Trophoblast cell (in vitro differentiated cells and primary cell): Measurements from ENCODE around the gene MUC12.
"Not testable (repeated sequence)": the region's sequence is repeated elsewhere in the genome, so short reads cannot be mapped to it uniquely, and the experiment has no call there.

Experiments
- DNase-seq, 2 donors: peaks; one replicate each; pipeline ENCODE4 v3.0.0-alpha.2; 2016
- H2AFZ ChIP-seq: 2 replicates; pipeline ENCODE4 v1.6.1; 2013; ENCODE audit warnings: low read length, moderate library complexity, mild to moderate bottlenecking; ENCODE audit not compliant: insufficient read depth, poor library complexity
- H2AK5ac ChIP-seq: 2 replicates; pipeline ENCODE4 v1.6.1; 2013; ENCODE audit warnings: mild to moderate bottlenecking, low read length
- H2BK120ac ChIP-seq: 2 replicates; pipeline ENCODE4 v1.6.1; 2013; ENCODE audit warnings: low read length, mild to moderate bottlenecking, moderate library complexity; ENCODE audit not compliant: insufficient read depth, poor library complexity
- H2BK12ac ChIP-seq: 2 replicates; pipeline ENCODE4 v1.6.1; 2013; ENCODE audit warnings: mild to moderate bottlenecking, low read length, moderate library complexity
- H2BK5ac ChIP-seq: 2 replicates; pipeline ENCODE4 v1.6.1; 2013; ENCODE audit warnings: low read length, low read depth, moderate library complexity, mild to moderate bottlenecking; ENCODE audit not compliant: poor library complexity
- H3K14ac ChIP-seq: 2 replicates; pipeline ENCODE4 v1.6.1; 2013; ENCODE audit warnings: mild to moderate bottlenecking, low read length
- H3K18ac ChIP-seq: 2 replicates; pipeline ENCODE4 v1.6.1; 2013; ENCODE audit warnings: mild to moderate bottlenecking, low read length
- H3K23ac ChIP-seq: 2 replicates; pipeline ENCODE4 v1.6.1; 2013; ENCODE audit warnings: low read length
- H3K27ac ChIP-seq: 2 replicates; pipeline ENCODE4 v1.5.1; 2013; ENCODE audit warnings: low read depth, mild to moderate bottlenecking, inconsistent platforms, low read length, moderate library complexity
- H3K27me3 ChIP-seq: 2 replicates; pipeline ENCODE4 v1.6.1; 2013; ENCODE audit warnings: inconsistent platforms, mild to moderate bottlenecking, low read length, moderate library complexity; ENCODE audit not compliant: insufficient read depth
- H3K36me3 ChIP-seq, 2 experiments: 1 replicate in 1 of 2; 2 replicates in 1 of 2; pipeline ENCODE4 v1.6.1; 2013; ENCODE audit warnings: low read length in 2 of 2, mild to moderate bottlenecking in 2 of 2, moderate library complexity in 1 of 2; ENCODE audit not compliant: insufficient read depth in 2 of 2, control insufficient read depth in 1 of 2
- H3K4ac ChIP-seq: 2 replicates; pipeline ENCODE4 v1.6.1; 2013; ENCODE audit warnings: low read depth, mild to moderate bottlenecking, low read length, moderate library complexity
- H3K4me1 ChIP-seq, 2 experiments: 1 replicate in 1 of 2; 2 replicates in 1 of 2; pipeline ENCODE4 v1.6.1; 2013; ENCODE audit warnings: low read length in 2 of 2, mild to moderate bottlenecking in 2 of 2, moderate library complexity in 1 of 2; ENCODE audit not compliant: insufficient read depth in 2 of 2, control insufficient read depth in 1 of 2
- H3K4me2 ChIP-seq: 2 replicates; pipeline ENCODE4 v1.6.1; 2013; ENCODE audit warnings: inconsistent platforms, mild to moderate bottlenecking, low read length, moderate library complexity
- H3K4me3 ChIP-seq: 2 replicates; pipeline ENCODE4 v1.5.1; 2013; ENCODE audit warnings: mild to moderate bottlenecking, low read depth, low read length, inconsistent platforms
- H3K79me1 ChIP-seq: one replicate; pipeline ENCODE4 v1.6.1; 2013; ENCODE audit warnings: low read length
- H3K79me2 ChIP-seq: 2 replicates; pipeline ENCODE4 v1.6.1; 2013; ENCODE audit warnings: low read length, mild to moderate bottlenecking; ENCODE audit not compliant: control insufficient read depth, insufficient read depth, poor library complexity
- H3K9ac ChIP-seq: 2 replicates; pipeline ENCODE4 v1.6.1; 2013; ENCODE audit warnings: mild to moderate bottlenecking, low read length
- H3K9me3 ChIP-seq: 2 replicates; pipeline ENCODE4 v1.6.1; 2013; ENCODE audit warnings: low read depth, mild to moderate bottlenecking, control low read depth, inconsistent platforms, low read length; ENCODE audit not compliant: insufficient read depth
- H4K12ac ChIP-seq: 2 replicates; pipeline ENCODE4 v1.6.1; 2013; ENCODE audit warnings: low read depth, mild to moderate bottlenecking, low read length, moderate library complexity
- H4K8ac ChIP-seq: 2 replicates; pipeline ENCODE4 v1.6.1; 2013; ENCODE audit warnings: low read depth, mild to moderate bottlenecking, low read length, moderate library complexity
- H4K91ac ChIP-seq: one replicate; pipeline ENCODE4 v1.6.1; 2013; ENCODE audit warnings: low read depth, mild to moderate bottlenecking, low read length, moderate library complexity
- WGBS: extraction: QIAGEN DNeasy Blood & Tissue Kit; methylation state at CpG from one replicate; pipeline ENCODE4 v1.1.7; 2013; ENCODE audit warnings: missing lambda C conversion rate; ENCODE audit not compliant: insufficient read length, insufficient coverage; ENCODE audit errors: extremely low coverage; 5-methylcytosine and 5-hydroxymethylcytosine counted together

MUC12 gene

DNA sequence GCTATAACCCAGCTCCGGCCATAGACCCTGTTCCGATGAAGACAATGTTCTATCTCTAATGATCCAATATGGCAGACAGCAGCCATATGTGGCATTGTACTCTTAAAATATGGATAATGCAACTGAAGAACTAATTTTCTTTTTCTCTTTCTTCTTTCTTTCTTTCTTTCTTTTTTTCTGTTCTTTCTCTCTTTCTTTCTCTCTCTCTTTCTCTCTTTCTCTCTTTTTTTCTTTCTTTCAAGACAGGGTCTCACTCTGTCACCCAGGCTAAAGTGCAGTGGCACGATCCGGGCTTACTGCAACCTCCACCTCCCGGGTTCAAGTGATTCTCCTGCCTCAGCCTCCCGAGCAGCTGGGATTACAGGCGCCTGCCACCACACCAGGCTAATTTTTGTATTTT is 33.2 kb upstream of the MUC12 start:
- H3K14ac ChIP-seq, H2BK5ac ChIP-seq, H3K4me2 ChIP-seq, H2AFZ ChIP-seq, H3K36me3 ChIP-seq, H3K18ac ChIP-seq, H3K9ac ChIP-seq, H3K27me3 ChIP-seq, H3K79me2 ChIP-seq, H2AK5ac ChIP-seq, H4K91ac ChIP-seq, H3K27ac ChIP-seq, H2BK12ac ChIP-seq, H3K23ac ChIP-seq, H3K4me1 ChIP-seq, H4K8ac ChIP-seq, H2BK120ac ChIP-seq, DNase-seq, H3K79me1 ChIP-seq, H4K12ac ChIP-seq, H3K4me3 ChIP-seq, H3K9me3 ChIP-seq, H3K4ac ChIP-seq: not testable (repeated sequence)
- no CpG with 5 or more reads among the region's 7 CpGs for WGBS

GRCh38 chr7:100942045-100942774 is 27.2 kb upstream of the MUC12 start:
- Histone ChIP-seq H4K91ac (no peak overlapping the region), H3K4me2 (no peak overlapping the region), H3K79me1 (no peaks in the 10 kb centered on the region), H2BK12ac (no peak overlapping the region), H3K4ac (no peak overlapping the region), H4K12ac (no peak overlapping the region), H3K23ac (no peak overlapping the region), H3K18ac (no peak overlapping the region), H2AFZ (no peak overlapping the region), H3K4me3 (no peak overlapping the region), H3K27ac (no peak overlapping the region), H3K9ac (no peak overlapping the region), H2BK5ac (no peak overlapping the region), H2AK5ac (no peak overlapping the region), H4K8ac (no peak overlapping the region), H3K27me3 (no peaks in the 10 kb centered on the region), H3K36me3 (no peaks in the 10 kb centered on the region), H3K9me3 (no peaks in the 10 kb centered on the region), H3K4me1 (no peaks in the 10 kb centered on the region), H2BK120ac (no peak overlapping the region), H3K79me2 (no peaks in the 10 kb centered on the region), H3K14ac (no peak overlapping the region)
- no peak for DNase-seq
- WGBS, result no CpG with 5 or more reads among the region's 9 CpGs

DNA sequence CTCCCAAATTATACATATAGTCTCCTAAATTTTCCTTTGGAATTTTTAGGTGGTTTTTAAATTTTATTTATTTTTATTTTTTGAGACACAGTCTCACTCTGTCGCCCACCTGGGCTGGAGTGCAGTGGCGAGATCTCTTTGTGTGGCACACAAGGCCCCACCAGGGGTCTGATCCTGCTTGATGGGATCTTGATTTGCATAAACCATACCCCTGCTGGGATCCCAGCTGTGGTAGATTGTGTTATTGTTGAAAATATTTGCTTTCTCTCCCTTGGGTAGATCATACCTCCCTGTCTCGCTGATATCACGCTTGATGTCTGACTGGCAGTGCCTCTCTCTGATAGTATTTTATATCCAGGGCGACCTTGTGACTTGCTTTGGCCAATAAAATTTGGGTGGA is 25.7 kb upstream of the MUC12 start:
- no peak overlapping the region for H2AK5ac ChIP-seq
- no peak overlapping the region for H3K23ac ChIP-seq
- no peak overlapping the region for H2BK5ac ChIP-seq
- no peaks in the 10 kb centered on the region for H3K4me1 ChIP-seq
- no peak overlapping the region for H3K27ac ChIP-seq
- no peaks in the 10 kb centered on the region for H3K79me2 ChIP-seq
- no peaks in the 10 kb centered on the region for H3K36me3 ChIP-seq
- no peak overlapping the region for H3K9ac ChIP-seq
- WGBS, result no CpG with 5 or more reads among the region's 5 CpGs
- H4K91ac ChIP-seq, result no peak overlapping the region
- H3K79me1 ChIP-seq, result no peaks in the 10 kb centered on the region
- no peak overlapping the region for H2BK120ac ChIP-seq
- no peak overlapping the region for H3K4me3 ChIP-seq
- no peak overlapping the region for H2AFZ ChIP-seq
- no peak overlapping the region for H4K12ac ChIP-seq
- H3K4me2 ChIP-seq, result no peak overlapping the region
- H3K27me3 ChIP-seq, result no peaks in the 10 kb centered on the region
- no peaks in the 10 kb centered on the region for H3K9me3 ChIP-seq
- DNase-seq, result no peak
- H3K18ac ChIP-seq, result no peak overlapping the region
- no peak overlapping the region for H4K8ac ChIP-seq
- H2BK12ac ChIP-seq, result no peak overlapping the region
- no peak overlapping the region for H3K14ac ChIP-seq
- no peak overlapping the region for H3K4ac ChIP-seq

DNA sequence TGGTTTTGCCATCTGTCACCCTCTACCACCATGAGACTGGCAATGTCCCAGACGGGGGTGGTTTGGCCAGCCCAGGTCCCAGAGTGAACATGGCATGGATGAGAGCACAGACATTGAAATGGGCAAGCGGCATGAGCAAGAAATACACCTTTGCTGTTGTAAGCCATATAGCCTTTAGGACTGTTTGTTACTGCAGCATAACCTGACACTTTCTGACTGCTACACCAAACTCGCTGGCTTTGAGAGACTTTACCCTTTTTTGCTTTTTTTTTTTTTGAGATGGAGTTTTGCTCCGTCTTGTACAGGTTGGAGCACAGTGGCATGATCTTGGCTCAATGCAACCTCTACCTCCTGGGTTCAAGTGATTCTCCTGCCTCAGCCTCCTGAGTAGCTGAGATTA is 25.2 kb upstream of the MUC12 start:
- no peak for DNase-seq
- Histone ChIP-seq H4K8ac (no peak overlapping the region), H2BK5ac (no peak overlapping the region), H3K9ac (no peak overlapping the region), H3K27ac (no peak overlapping the region), H3K4ac (no peak overlapping the region), H2AFZ (no peak overlapping the region), H4K91ac (no peak overlapping the region), H3K14ac (no peak overlapping the region), H3K23ac (no peak overlapping the region), H3K79me1 (no peaks in the 10 kb centered on the region), H3K27me3 (no peaks in the 10 kb centered on the region), H2AK5ac (no peak overlapping the region), H3K4me2 (no peak overlapping the region), H3K79me2 (no peaks in the 10 kb centered on the region), H3K36me3 (no peaks in the 10 kb centered on the region), H3K9me3 (no peaks in the 10 kb centered on the region), H3K18ac (no peak overlapping the region), H3K4me1 (no peaks in the 10 kb centered on the region), H2BK12ac (no peak overlapping the region), H3K4me3 (no peak overlapping the region), H4K12ac (no peak overlapping the region), H2BK120ac (no peak overlapping the region)
- no CpG with 5 or more reads among the region's 4 CpGs for WGBS
